HCT116 (cell line): Measurements from ENCODE around the gene PA2G4.

Experiments used
- CEBPB ChIP-seq: IDR thresholded peaks from 2 replicates; pipeline ENCODE4 v1.6.1; 2012; ENCODE audit warnings: low read depth
- CTCF ChIP-seq, 3 experiments: fragments of 200-600 bp in 1 of 3; sonication (generic) in 1 of 3; IDR thresholded peaks in 2 of 3; conservative IDR thresholded peaks in 1 of 3; 2 replicates each; pipeline ENCODE4 v1.5.1; 2012 to 2017; ENCODE audit warnings: low read depth in 2 of 3, low read length in 2 of 3, antibody characterized with exemption in 1 of 3, borderline replicate concordance in 1 of 3, control low read depth in 1 of 3, mild to moderate bottlenecking in 1 of 3, mixed read lengths in 1 of 3, mixed run types in 1 of 3, moderate library complexity in 1 of 3; ENCODE audit not compliant: insufficient read depth in 1 of 3
- EGR1 ChIP-seq: IDR thresholded peaks from 2 replicates; pipeline ENCODE4 v1.6.1; 2012; ENCODE audit warnings: low read depth
- EZH2phosphoT487 ChIP-seq: fragments of 200-600 bp; IDR thresholded peaks from 2 replicates; pipeline ENCODE4 v1.6.1; 2018; ENCODE audit warnings: antibody characterized with exemption, borderline replicate concordance
- POLR2A ChIP-seq: IDR thresholded peaks from 2 replicates; pipeline ENCODE4 v1.7.0; 2011; ENCODE audit warnings: borderline replicate concordance; ENCODE audit not compliant: insufficient read depth, insufficient read length; ENCODE audit errors: extremely low read depth
- POLR2AphosphoS5 ChIP-seq: IDR thresholded peaks from 2 replicates; pipeline ENCODE4 v1.6.1; 2011; ENCODE audit warnings: mild to moderate bottlenecking, low read depth, low read length, moderate library complexity
- REST ChIP-seq: IDR thresholded peaks from 2 replicates; pipeline ENCODE4 v1.6.1; 2012; ENCODE audit warnings: low read depth
- TCF7L2 ChIP-seq: IDR thresholded peaks from 2 replicates; pipeline ENCODE4 v1.7.0; 2011; ENCODE audit warnings: borderline replicate concordance, inconsistent platforms; ENCODE audit not compliant: insufficient read depth, insufficient read length; ENCODE audit errors: extremely low read depth
- YY1 ChIP-seq: IDR thresholded peaks from 2 replicates; pipeline ENCODE4 v1.6.1; 2011; ENCODE audit warnings: low read length, low read depth, moderate library complexity, mild to moderate bottlenecking; ENCODE audit not compliant: insufficient replicate concordance; ENCODE audit errors: extremely low read depth
- TF ChIP-seq, protein P1 (sequence below): IDR thresholded peaks from 2 replicates; pipeline ENCODE4 v1.6.1; 2012

GRCh38 chr12:56103066-56103711, 1.2 kb upstream of the PA2G4 start:
- TF ChIP-seq CTCF (IDR thresholded peaks at IDR 0.05 in 2 of 3, conservative IDR thresholded peaks at IDR 0.05 in 1 of 3; ENCODE audit: borderline replicate concordance in 1 of 3, insufficient read depth in 1 of 3, low read depth in 2 of 3, low read length in 2 of 3), result no peak
- TF ChIP-seq CEBPB, result no peak
- TF ChIP-seq, protein P1, sequence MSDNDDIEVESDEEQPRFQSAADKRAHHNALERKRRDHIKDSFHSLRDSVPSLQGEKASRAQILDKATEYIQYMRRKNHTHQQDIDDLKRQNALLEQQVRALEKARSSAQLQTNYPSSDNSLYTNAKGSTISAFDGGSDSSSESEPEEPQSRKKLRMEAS, result no peak
- no peak for TF ChIP-seq POLR2AphosphoS5
- no peak for TF ChIP-seq EZH2phosphoT487
- no peak for TF ChIP-seq YY1
- no peak for TF ChIP-seq REST
- TF ChIP-seq POLR2A, result no peak
- no peak for TF ChIP-seq TCF7L2
- TF ChIP-seq EGR1, result no peak
